HCT116 (cell line): Measurements from ENCODE around the gene TAOK3. TPM values are rescaled to one million over a fixed set of nuclear protein-coding genes. Genes with fewer than 3 reads are reported as not detected.

ENCODE experiments used
- ATAC-seq: fragments of 200-7000 bp; cut with Tn5 transposase; 2 replicates; pipeline ENCODE4 v1.9.1; 2020; ENCODE audit warnings: mild to moderate bottlenecking, moderate library complexity
- BruUV-seq: library from RNA; stranded (reverse); fragments of 400-500 nt; replicated peaks from 2 replicates; lab custom pipeline; 2021; lab: Mats Ljungman, UMichigan
- CTCF ChIA-PET: fragments of 300-600 bp; sonication (Branson Sonifier 250); formaldehyde crosslinking; loops from one replicate; lab custom pipeline; 2021; ENCODE audit warnings: antibody characterized with exemption; lab: Charles Lee
- POLR2A ChIA-PET: fragments of 300-600, 350-600 bp; sonication (Branson Sonifier 250); formaldehyde crosslinking; loops from one replicate; lab custom pipeline; 2021; ENCODE audit warnings: antibody characterized with exemption; lab: Charles Lee
- RAD21 ChIA-PET, 2 experiments: fragments of 300-600 bp; sonication (Branson Sonifier 250); formaldehyde crosslinking; loops; one replicate each; lab custom pipeline; 2023; ENCODE audit warnings: low total read pairs in 2 of 2; ENCODE audit not compliant: uncharacterized antibody in 2 of 2, unreplicated experiment in 2 of 2, low non-redundant PET in 1 of 2; lab: Charles Lee
- DNase-seq: peaks from one replicate; pipeline ENCODE4 v3.0.0-alpha.2; 2010; ENCODE audit warnings: low read depth, low spot score
- H2AFZ ChIP-seq: fragments of 200-600 bp; shearing (Covaris generic), sonication (generic); 2 replicates; pipeline ENCODE4 v1.6.1; 2017; ENCODE audit warnings: low read depth, mixed run types, mixed read lengths, antibody characterized with exemption, low read length; ENCODE audit not compliant: poor library complexity, severe bottlenecking
- H3K27ac ChIP-seq: 2 replicates; pipeline ENCODE4 v1.5.1; 2012; ENCODE audit warnings: low read depth, low read length
- H3K27me3 ChIP-seq: fragments of 200-600 bp; sonication (generic); 2 replicates; pipeline ENCODE4 v1.6.1; 2016; ENCODE audit warnings: mixed run types, low read length, mixed read lengths; ENCODE audit not compliant: insufficient read depth
- H3K36me3 ChIP-seq, 2 experiments: fragments of 200-500 bp in 1 of 2; fragments of 200-600 bp in 1 of 2; sonication (Bioruptor generic) in 1 of 2; sonication (generic) in 1 of 2; 2 replicates each; pipeline versions ENCODE4 v1.5.1 to v1.6.1; 2014 to 2016; ENCODE audit warnings: low read length in 2 of 2, inconsistent platforms in 1 of 2, mixed read lengths in 1 of 2, mixed run types in 1 of 2; ENCODE audit not compliant: insufficient read depth in 2 of 2, control insufficient read depth in 1 of 2
- H3K4me1 ChIP-seq, 2 experiments: fragments of 200-600 bp in 1 of 2; sonication (generic) in 1 of 2; 2 replicates each; pipeline versions ENCODE4 v1.5.1 to v1.6.1; 2012 to 2017; ENCODE audit warnings: low read length in 2 of 2, inconsistent platforms in 1 of 2, mild to moderate bottlenecking in 1 of 2, mixed read lengths in 1 of 2, mixed run types in 1 of 2, moderate library complexity in 1 of 2; ENCODE audit not compliant: insufficient read depth in 2 of 2, control insufficient read depth in 1 of 2
- H3K4me2 ChIP-seq: fragments of 200-600 bp; sonication (generic); 2 replicates; pipeline ENCODE4 v1.6.1; 2017; ENCODE audit warnings: mixed run types, low read length, mixed read lengths
- H3K4me3 ChIP-seq, 2 experiments: fragments of 200-600 bp in 1 of 2; sonication (generic) in 1 of 2; replicated peaks in 1 of 2; 2 replicates each; pipeline ENCODE4 v1.5.1; 2011 to 2016; ENCODE audit warnings: low read length in 2 of 2, control low read depth in 1 of 2, low read depth in 1 of 2, mild to moderate bottlenecking in 1 of 2, mixed read lengths in 1 of 2, mixed run types in 1 of 2
- H3K79me2 ChIP-seq: fragments of 200-600 bp; sonication (generic); 2 replicates; pipeline ENCODE4 v1.6.1; 2017; ENCODE audit warnings: mild to moderate bottlenecking, mixed run types, low read length, moderate library complexity, mixed read lengths; ENCODE audit not compliant: insufficient read depth
- H3K9ac ChIP-seq: fragments of 200-600 bp; sonication (generic); 2 replicates; pipeline ENCODE4 v1.6.1; 2016; ENCODE audit warnings: low read length, mixed read lengths
- H3K9me2 ChIP-seq: fragments of 200-600 bp; sonication (generic), shearing (Covaris generic); 2 replicates; pipeline ENCODE4 v1.6.1; 2017; ENCODE audit warnings: mixed run types, mild to moderate bottlenecking, moderate library complexity; ENCODE audit not compliant: insufficient read depth
- H3K9me3 ChIP-seq, 2 experiments: fragments of 200-500 bp in 1 of 2; fragments of 200-600 bp in 1 of 2; sonication (Bioruptor generic) in 1 of 2; sonication (generic) in 1 of 2; 2 replicates each; pipeline ENCODE4 v1.6.1; 2014 to 2017; ENCODE audit warnings: low read length in 2 of 2, mixed read lengths in 2 of 2, inconsistent platforms in 1 of 2, low read depth in 1 of 2, mild to moderate bottlenecking in 1 of 2, mixed run types in 1 of 2, moderate library complexity in 1 of 2; ENCODE audit not compliant: control insufficient read depth in 1 of 2, insufficient read depth in 1 of 2
- H4K20me1 ChIP-seq: fragments of 200-600 bp; sonication (generic), shearing (Covaris generic); 2 replicates; pipeline ENCODE4 v1.6.1; 2017; ENCODE audit warnings: mixed run types, mild to moderate bottlenecking, moderate library complexity; ENCODE audit not compliant: insufficient read depth
- ATF3 ChIP-seq: IDR thresholded peaks from 2 replicates; pipeline ENCODE4 v1.6.1; 2012
- CEBPB ChIP-seq: IDR thresholded peaks from 2 replicates; pipeline ENCODE4 v1.6.1; 2012; ENCODE audit warnings: low read depth
- ELF1 ChIP-seq: IDR thresholded peaks from 2 replicates; pipeline ENCODE4 v1.6.1; 2012; ENCODE audit warnings: low read depth, borderline replicate concordance
- EZH2 ChIP-seq: fragments of 200-600 bp; sonication (generic); IDR thresholded peaks from 2 replicates; pipeline ENCODE4 v1.6.1; 2017; ENCODE audit warnings: antibody characterized with exemption, mixed run types
- EZH2phosphoT487 ChIP-seq: fragments of 200-600 bp; IDR thresholded peaks from 2 replicates; pipeline ENCODE4 v1.6.1; 2018; ENCODE audit warnings: antibody characterized with exemption, borderline replicate concordance
- FOSL1 ChIP-seq: IDR thresholded peaks from 2 replicates; pipeline ENCODE4 v1.6.1; 2012; ENCODE audit warnings: low read depth
- JUND ChIP-seq: IDR thresholded peaks from 2 replicates; pipeline ENCODE4 v1.6.1; 2012
- POLR2AphosphoS5 ChIP-seq: IDR thresholded peaks from 2 replicates; pipeline ENCODE4 v1.6.1; 2011; ENCODE audit warnings: mild to moderate bottlenecking, low read depth, low read length, moderate library complexity
- SP1 ChIP-seq: IDR thresholded peaks from 2 replicates; pipeline ENCODE4 v1.6.1; 2012; ENCODE audit warnings: low read depth
- SRF ChIP-seq: IDR thresholded peaks from 2 replicates; pipeline ENCODE4 v1.6.1; 2012; ENCODE audit warnings: low read depth
- TCF7L2 ChIP-seq: IDR thresholded peaks from 2 replicates; pipeline ENCODE4 v1.7.0; 2011; ENCODE audit warnings: borderline replicate concordance, inconsistent platforms; ENCODE audit not compliant: insufficient read depth, insufficient read length; ENCODE audit errors: extremely low read depth
- YY1 ChIP-seq: IDR thresholded peaks from 2 replicates; pipeline ENCODE4 v1.6.1; 2011; ENCODE audit warnings: low read length, low read depth, moderate library complexity, mild to moderate bottlenecking; ENCODE audit not compliant: insufficient replicate concordance; ENCODE audit errors: extremely low read depth
- ZNF274 ChIP-seq: fragments of 200-500 bp; sonication (Bioruptor generic); IDR thresholded peaks from 2 replicates; pipeline ENCODE4 v1.6.1; 2014; ENCODE audit warnings: mild to moderate bottlenecking, low read depth, low read length, inconsistent platforms
- intact Hi-C: fragments of 100-400 bp; cut with micrococcal nuclease; formaldehyde crosslinking; loops from 2 replicates; pipeline ENCODE4 v1.10.0; 2022
- total RNA-seq: library from RNA; stranded (reverse); gene quantifications from one replicate; pipeline ENCODE4 v1.2.1, GENCODE V29; 2021; ENCODE audit not compliant: unreplicated experiment
- TF ChIP-seq, protein P1 (sequence below): IDR thresholded peaks from 2 replicates; pipeline ENCODE4 v1.6.1; 2011; ENCODE audit warnings: mild to moderate bottlenecking, low read length, moderate library complexity; ENCODE audit not compliant: insufficient replicate concordance; ENCODE audit errors: extremely low read depth
- TF ChIP-seq, protein P2 (sequence below): IDR thresholded peaks from 2 replicates; pipeline ENCODE4 v1.6.1; 2012; ENCODE audit warnings: low read depth
- TF ChIP-seq, protein P3 (sequence below), 3 experiments: fragments of 200-600 bp in 1 of 3; sonication (generic) in 1 of 3; IDR thresholded peaks in 2 of 3; conservative IDR thresholded peaks in 1 of 3; 2 replicates each; pipeline ENCODE4 v1.5.1; 2012 to 2017; ENCODE audit warnings: low read depth in 2 of 3, low read length in 2 of 3, antibody characterized with exemption in 1 of 3, borderline replicate concordance in 1 of 3, control low read depth in 1 of 3, mild to moderate bottlenecking in 1 of 3, mixed read lengths in 1 of 3, mixed run types in 1 of 3, moderate library complexity in 1 of 3; ENCODE audit not compliant: insufficient read depth in 1 of 3

Gene TAOK3
- total RNA-seq, 1 experiment from 2014 or later, result 10.5 TPM

- H4K20me1 ChIP-seq, result no peaks in the 10 kb centered on the region
- RAD21 ChIA-PET, result interaction anchor here (0.7 to 2.0 kb wide), 7 partner anchors 138 to 255 kb away, joined by 3 to 7 read pairs (median 4); no protein-coding TSS in a partner anchor
- H3K4me1 ChIP-seq, result peaks cover 0 to 35% of the 10 kb centered on the region in 2 experiments; a peak in 3 of 4 replicates
- ATAC-seq (peak; percentile 41), DNase-seq (peak; percentile 67)
- peak within 1 kb of the TSS; percentile 80 to 85 for H3K4me3 ChIP-seq
- H3K79me2 ChIP-seq, result peaks cover 32% of the 10 kb centered on the region
- intact Hi-C loops, result loop anchor here (1.0 to 5.0 kb wide), 4 partner anchors 194 to 499 kb away; no protein-coding TSS in a partner anchor
- H3K4me2 ChIP-seq, result peak within 1 kb of the TSS; percentile 83
- H3K36me3 ChIP-seq, result peaks cover 6 to 14% of the 10 kb centered on the region in 2 experiments; a peak in 1 of 4 replicates
- H3K9me3 ChIP-seq, result no peaks in the 10 kb centered on the region
- POLR2A ChIA-PET, result interaction anchor here (0.6 to 1.6 kb wide), 5 partner anchors 17 to 255 kb away, joined by 3 to 9 read pairs (median 4); no protein-coding TSS in a partner anchor
- peak within 1 kb of the TSS; percentile 71 for H3K9ac ChIP-seq
- H3K9me2 ChIP-seq, result no peaks in the 10 kb centered on the region
- no peaks in the 10 kb centered on the region for H3K27me3 ChIP-seq
- peak within 1 kb of the TSS; percentile 92 for H3K27ac ChIP-seq
- CTCF ChIA-PET, result interaction anchor here (0.6 to 4.4 kb wide), 20 partner anchors 9 to 501 kb away, joined by 3 to 76 read pairs (median 4); partner anchors contain the start of gene PEBP1
- no TSS peak for BruUV-seq
- H2AFZ ChIP-seq, result peak within 1 kb of the TSS; percentile 66
- TF ChIP-seq ZNF274 (no peak), JUND (no peak), SRF (no peak), SP1 (peak; percentile 56; the same call in 1 of the 2 replicates), YY1 (peak; percentile 73), EZH2 (no peak), ELF1 (peak; percentile 96), CEBPB (no peak), FOSL1 (no peak), TCF7L2 (peak; percentile 18), EZH2phosphoT487 (no peak), POLR2AphosphoS5 (peak; percentile 61), ATF3 (no peak)
- TF ChIP-seq, protein P1, sequence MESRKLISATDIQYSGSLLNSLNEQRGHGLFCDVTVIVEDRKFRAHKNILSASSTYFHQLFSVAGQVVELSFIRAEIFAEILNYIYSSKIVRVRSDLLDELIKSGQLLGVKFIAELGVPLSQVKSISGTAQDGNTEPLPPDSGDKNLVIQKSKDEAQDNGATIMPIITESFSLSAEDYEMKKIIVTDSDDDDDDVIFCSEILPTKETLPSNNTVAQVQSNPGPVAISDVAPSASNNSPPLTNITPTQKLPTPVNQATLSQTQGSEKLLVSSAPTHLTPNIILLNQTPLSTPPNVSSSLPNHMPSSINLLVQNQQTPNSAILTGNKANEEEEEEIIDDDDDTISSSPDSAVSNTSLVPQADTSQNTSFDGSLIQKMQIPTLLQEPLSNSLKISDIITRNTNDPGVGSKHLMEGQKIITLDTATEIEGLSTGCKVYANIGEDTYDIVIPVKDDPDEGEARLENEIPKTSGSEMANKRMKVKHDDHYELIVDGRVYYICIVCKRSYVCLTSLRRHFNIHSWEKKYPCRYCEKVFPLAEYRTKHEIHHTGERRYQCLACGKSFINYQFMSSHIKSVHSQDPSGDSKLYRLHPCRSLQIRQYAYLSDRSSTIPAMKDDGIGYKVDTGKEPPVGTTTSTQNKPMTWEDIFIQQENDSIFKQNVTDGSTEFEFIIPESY, result no peak
- TF ChIP-seq, protein P2, sequence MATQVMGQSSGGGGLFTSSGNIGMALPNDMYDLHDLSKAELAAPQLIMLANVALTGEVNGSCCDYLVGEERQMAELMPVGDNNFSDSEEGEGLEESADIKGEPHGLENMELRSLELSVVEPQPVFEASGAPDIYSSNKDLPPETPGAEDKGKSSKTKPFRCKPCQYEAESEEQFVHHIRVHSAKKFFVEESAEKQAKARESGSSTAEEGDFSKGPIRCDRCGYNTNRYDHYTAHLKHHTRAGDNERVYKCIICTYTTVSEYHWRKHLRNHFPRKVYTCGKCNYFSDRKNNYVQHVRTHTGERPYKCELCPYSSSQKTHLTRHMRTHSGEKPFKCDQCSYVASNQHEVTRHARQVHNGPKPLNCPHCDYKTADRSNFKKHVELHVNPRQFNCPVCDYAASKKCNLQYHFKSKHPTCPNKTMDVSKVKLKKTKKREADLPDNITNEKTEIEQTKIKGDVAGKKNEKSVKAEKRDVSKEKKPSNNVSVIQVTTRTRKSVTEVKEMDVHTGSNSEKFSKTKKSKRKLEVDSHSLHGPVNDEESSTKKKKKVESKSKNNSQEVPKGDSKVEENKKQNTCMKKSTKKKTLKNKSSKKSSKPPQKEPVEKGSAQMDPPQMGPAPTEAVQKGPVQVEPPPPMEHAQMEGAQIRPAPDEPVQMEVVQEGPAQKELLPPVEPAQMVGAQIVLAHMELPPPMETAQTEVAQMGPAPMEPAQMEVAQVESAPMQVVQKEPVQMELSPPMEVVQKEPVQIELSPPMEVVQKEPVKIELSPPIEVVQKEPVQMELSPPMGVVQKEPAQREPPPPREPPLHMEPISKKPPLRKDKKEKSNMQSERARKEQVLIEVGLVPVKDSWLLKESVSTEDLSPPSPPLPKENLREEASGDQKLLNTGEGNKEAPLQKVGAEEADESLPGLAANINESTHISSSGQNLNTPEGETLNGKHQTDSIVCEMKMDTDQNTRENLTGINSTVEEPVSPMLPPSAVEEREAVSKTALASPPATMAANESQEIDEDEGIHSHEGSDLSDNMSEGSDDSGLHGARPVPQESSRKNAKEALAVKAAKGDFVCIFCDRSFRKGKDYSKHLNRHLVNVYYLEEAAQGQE, result no peak
- TF ChIP-seq, protein P3, sequence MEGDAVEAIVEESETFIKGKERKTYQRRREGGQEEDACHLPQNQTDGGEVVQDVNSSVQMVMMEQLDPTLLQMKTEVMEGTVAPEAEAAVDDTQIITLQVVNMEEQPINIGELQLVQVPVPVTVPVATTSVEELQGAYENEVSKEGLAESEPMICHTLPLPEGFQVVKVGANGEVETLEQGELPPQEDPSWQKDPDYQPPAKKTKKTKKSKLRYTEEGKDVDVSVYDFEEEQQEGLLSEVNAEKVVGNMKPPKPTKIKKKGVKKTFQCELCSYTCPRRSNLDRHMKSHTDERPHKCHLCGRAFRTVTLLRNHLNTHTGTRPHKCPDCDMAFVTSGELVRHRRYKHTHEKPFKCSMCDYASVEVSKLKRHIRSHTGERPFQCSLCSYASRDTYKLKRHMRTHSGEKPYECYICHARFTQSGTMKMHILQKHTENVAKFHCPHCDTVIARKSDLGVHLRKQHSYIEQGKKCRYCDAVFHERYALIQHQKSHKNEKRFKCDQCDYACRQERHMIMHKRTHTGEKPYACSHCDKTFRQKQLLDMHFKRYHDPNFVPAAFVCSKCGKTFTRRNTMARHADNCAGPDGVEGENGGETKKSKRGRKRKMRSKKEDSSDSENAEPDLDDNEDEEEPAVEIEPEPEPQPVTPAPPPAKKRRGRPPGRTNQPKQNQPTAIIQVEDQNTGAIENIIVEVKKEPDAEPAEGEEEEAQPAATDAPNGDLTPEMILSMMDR (IDR thresholded peaks at IDR 0.05 in 2 of 3, conservative IDR thresholded peaks at IDR 0.05 in 1 of 3; ENCODE audit: borderline replicate concordance in 1 of 3, insufficient read depth in 1 of 3, low read depth in 2 of 3, low read length in 2 of 3), result peak; percentile 89 to 97 (median 90)
Observed at GRCh38 chr12:118376089-118377020, 3.6 kb upstream of the TAOK3 start, which contains the start of gene SUDS3. Gene SUDS3, plus strand, starts transcription at chr12:118376555. Its CDS starts 137 bp downstream, at chr12:118376692.
